GM19239 (cell line): ENCODE results near the gene OR2AT4.

Source experiments
- DNase-seq: peaks from one replicate; pipeline ENCODE4 v3.0.0; 2011; ENCODE audit warnings: low spot score; ENCODE audit not compliant: insufficient read length
- FAIRE-seq: peaks from 2 replicates; lab custom pipeline; 2011; peaks lifted over from hg19 to GRCh38; lab: Jason Lieb, UNC

OR2AT4 gene

GRCh38 chr11:75035256-75035655, 61.4 kb downstream of the OR2AT4 start:
- FAIRE-seq, result no peak
- no peak for DNase-seq

GRCh38 chr11:75033916-75034315, 62.8 kb downstream of the OR2AT4 start:
- FAIRE-seq, result no peak
- DNase-seq, result no peak

GRCh38 chr11:75032550-75032935, 64.1 kb downstream of the OR2AT4 start:
- no peak for DNase-seq
- no peak for FAIRE-seq

GRCh38 chr11:75031771-75032549, 64.7 kb downstream of the OR2AT4 start:
- no peak for FAIRE-seq
- peak; percentile 37 for DNase-seq
